ENCODE results near the gene UBE2C. TPM values are rescaled to one million over a fixed set of nuclear protein-coding genes. Genes with fewer than 3 reads are reported as not detected.
A peak's percentile ranks its signal among the peaks of the same experiment; 100 is the strongest.

UBE2C gene
- total RNA-seq, 1 experiment from 2014 or later, result 423 TPM

GRCh38 chr20:45832619-45833018 lies 20.2 kb downstream of the UBE2C start:
- Histone ChIP-seq H3K36me3 (ENCODE audit: control insufficient read depth, insufficient read depth, low read length) (no peaks in the 10 kb centered on the region), H3K9me3 (no peaks in the 10 kb centered on the region), H3K4me3 (ENCODE audit: low read depth, low read length) (no peak overlapping the region), H3K4me1 (peaks cover 13% of the 10 kb centered on the region), H3K27me3 (replicated peaks; ENCODE audit: control insufficient read depth, insufficient read depth, low read length) (no peaks in the 10 kb centered on the region)
- no peak for TF ChIP-seq CTCF (IDR thresholded peaks at IDR 0.05; ENCODE audit: insufficient read depth in 1 of 2, low read depth in 1 of 2, low read length in 1 of 2, severe bottlenecking in 1 of 2, unreplicated experiment in 1 of 2)
- H3K27ac Mint-ChIP-seq (ENCODE audit: unreplicated experiment), result peak overlapping the region; percentile 53
- H3K36me3 Mint-ChIP-seq (ENCODE audit: insufficient read depth, unreplicated experiment), result no peaks in the 10 kb centered on the region
- CTCF ChIA-PET, result no interaction called here
- H3K27me3 Mint-ChIP-seq (ENCODE audit: insufficient read depth, unreplicated experiment), result no peaks in the 10 kb centered on the region
- peak overlapping the region; percentile 71 for H3K4me3 Mint-ChIP-seq (ENCODE audit: unreplicated experiment)
- peaks cover 15% of the 10 kb centered on the region for H3K4me1 Mint-ChIP-seq (ENCODE audit: low read depth, unreplicated experiment)
- H3K9me3 Mint-ChIP-seq (ENCODE audit: unreplicated experiment), result no peaks in the 10 kb centered on the region
- DNase-seq, result no peak
- POLR2A ChIA-PET, result no interaction called here
- no TSS peak for BruUV-seq (replicated peaks)
- intact Hi-C loops (cut with micrococcal nuclease; ENCODE audit: unreplicated experiment), result loop anchor here (1.0 kb wide), 2 partner anchors 20 to 25 kb away; partner anchors contain the start of genes ACOT8, UBE2C and ZSWIM3

- H3K36me3 ChIP-seq (ENCODE audit: control insufficient read depth, insufficient read depth, low read length), result no peaks in the 10 kb centered on the region
- Mint-ChIP-seq H3K9me3 (ENCODE audit: unreplicated experiment) (no peaks in the 10 kb centered on the region), H3K27ac (ENCODE audit: unreplicated experiment) (peak within 1 kb of the TSS; percentile 53), H3K36me3 (ENCODE audit: insufficient read depth, unreplicated experiment) (no peaks in the 10 kb centered on the region), H3K4me1 (ENCODE audit: low read depth, unreplicated experiment) (peaks cover 15% of the 10 kb centered on the region), H3K27me3 (ENCODE audit: insufficient read depth, unreplicated experiment) (no peaks in the 10 kb centered on the region), H3K4me3 (ENCODE audit: unreplicated experiment) (peak within 1 kb of the TSS; percentile 71)
- ChIA-PET CTCF (no interaction called here), POLR2A (interaction anchor here (0.6 to 2.0 kb wide), 6 partner anchors 20 to 102 kb away, joined by 3 to 12 read pairs (median 6); partner anchors contain the start of genes ACOT8, PCIF1, ZSWIM1 and ZSWIM3)
- intact Hi-C loops (cut with micrococcal nuclease; ENCODE audit: unreplicated experiment), result loop anchor here (1.0 kb wide), 2 partner anchors 21 to 24 kb away; partner anchors contain the start of genes ACOT8, UBE2C and ZSWIM3
- H3K9me3 ChIP-seq, result no peaks in the 10 kb centered on the region
- BruUV-seq (replicated peaks), result TSS peak; percentile 37
- peaks cover 13% of the 10 kb centered on the region for H3K4me1 ChIP-seq
- peak within 1 kb of the TSS; percentile 86 for H3K4me3 ChIP-seq (ENCODE audit: low read depth, low read length)
- DNase-seq, result peak; percentile 94 to 95
- no peaks in the 10 kb centered on the region for H3K27me3 ChIP-seq (replicated peaks; ENCODE audit: control insufficient read depth, insufficient read depth, low read length)
- TF ChIP-seq CTCF (IDR thresholded peaks at IDR 0.05; ENCODE audit: insufficient read depth in 1 of 2, low read depth in 1 of 2, low read length in 1 of 2, severe bottlenecking in 1 of 2, unreplicated experiment in 1 of 2), result no peak
Measured at GRCh38 chr20:45833030-45833882, 20.8 kb downstream of the UBE2C start, which contains the start of gene SNX21. Gene SNX21, plus strand, starts transcription at chr20:45833799. Its CDS starts 121 bp downstream, at chr20:45833920.

GRCh38 chr20:45833883-45834796 lies 21.7 kb downstream of the UBE2C start:
- peak overlapping the region; percentile 53 for H3K27ac Mint-ChIP-seq (ENCODE audit: unreplicated experiment)
- H3K4me3 Mint-ChIP-seq (ENCODE audit: unreplicated experiment), result peak overlapping the region; percentile 71

More at GRCh38 chr20:45833883-45834796, 21.7 kb downstream of the UBE2C start:
- ChIA-PET POLR2A (interaction anchor here (0.6 to 2.0 kb wide), 6 partner anchors 20 to 101 kb away, joined by 3 to 12 read pairs (median 6); partner anchors contain the start of genes ACOT8, PCIF1, ZSWIM1 and ZSWIM3), CTCF (no interaction called here)
- peak; percentile 77 to 83 for DNase-seq
- Histone ChIP-seq H3K4me3 (ENCODE audit: low read depth, low read length) (peak overlapping the region; percentile 86), H3K36me3 (ENCODE audit: control insufficient read depth, insufficient read depth, low read length) (no peaks in the 10 kb centered on the region), H3K27me3 (replicated peaks; ENCODE audit: control insufficient read depth, insufficient read depth, low read length) (no peaks in the 10 kb centered on the region), H3K9me3 (no peaks in the 10 kb centered on the region), H3K4me1 (peaks cover 13% of the 10 kb centered on the region)
- TF ChIP-seq CTCF (IDR thresholded peaks at IDR 0.05; ENCODE audit: insufficient read depth in 1 of 2, low read depth in 1 of 2, low read length in 1 of 2, severe bottlenecking in 1 of 2, unreplicated experiment in 1 of 2), result no peak
- H3K4me1 Mint-ChIP-seq (ENCODE audit: low read depth, unreplicated experiment), result peaks cover 15% of the 10 kb centered on the region
- no peaks in the 10 kb centered on the region for H3K9me3 Mint-ChIP-seq (ENCODE audit: unreplicated experiment)
- intact Hi-C loops (cut with micrococcal nuclease; ENCODE audit: unreplicated experiment), result loop anchor here (1.0 kb wide), 2 partner anchors 22 to 23 kb away; partner anchors contain the start of genes ACOT8, UBE2C and ZSWIM3
- H3K27me3 Mint-ChIP-seq (ENCODE audit: insufficient read depth, unreplicated experiment), result no peaks in the 10 kb centered on the region
- no peaks in the 10 kb centered on the region for H3K36me3 Mint-ChIP-seq (ENCODE audit: insufficient read depth, unreplicated experiment)
- no TSS peak for BruUV-seq (replicated peaks)

Data from Caco-2 (cell line).